Caco-2 (cell line): Measurements from ENCODE around the gene BACE1-AS. TPM values are rescaled to one million over a fixed set of nuclear protein-coding genes. Genes with fewer than 3 reads are reported as not detected.

Experiments
- BruUV-seq: library from RNA; stranded (reverse); fragments of 400-500 nt; replicated peaks from 2 replicates; lab custom pipeline; 2021; lab: Mats Ljungman, UMichigan
- CTCF ChIA-PET: fragments of 300-600 bp; sonication (Branson Sonifier 250); formaldehyde crosslinking; loops from one replicate; lab custom pipeline; 2022; ENCODE audit warnings: antibody characterized with exemption; lab: Charles Lee
- POLR2A ChIA-PET: fragments of 300-600 bp; sonication (Branson Sonifier 250); formaldehyde crosslinking; loops from one replicate; lab custom pipeline; 2022; ENCODE audit warnings: antibody characterized with exemption; lab: Charles Lee
- DNase-seq, 2 experiments: peaks; one replicate each; pipeline versions ENCODE4 v3.0.0 to v3.0.0-alpha.2; 2020 to 2022
- H3K27me3 ChIP-seq: replicated peaks from 2 replicates; pipeline ENCODE4 v1.6.0; 2011; ENCODE audit warnings: low read length; ENCODE audit not compliant: control insufficient read depth, insufficient read depth
- H3K36me3 ChIP-seq: 2 replicates; pipeline ENCODE4 v1.5.1; 2011; ENCODE audit warnings: low read length; ENCODE audit not compliant: control insufficient read depth, insufficient read depth
- H3K4me1 ChIP-seq: fragments of 250-450 bp; sonication (Bioruptor Pico); 2 replicates; pipeline ENCODE4 v1.5.1; 2020; ENCODE audit warnings: mild to moderate bottlenecking
- H3K4me3 ChIP-seq: 2 replicates; pipeline ENCODE4 v1.5.1; 2011; ENCODE audit warnings: low read depth, mild to moderate bottlenecking, control low read depth, low read length
- H3K9me3 ChIP-seq: fragments of 250-450 bp; sonication (Bioruptor Pico); 2 replicates; pipeline ENCODE4 v1.5.1; 2020; ENCODE audit warnings: mild to moderate bottlenecking, moderate library complexity
- H3K27ac Mint-ChIP-seq: one replicate; pipeline ENCODE4 v1.8.0; 2022; ENCODE audit warnings: mixed read lengths; ENCODE audit not compliant: unreplicated experiment
- H3K27me3 Mint-ChIP-seq: one replicate; pipeline ENCODE4 v1.8.0; 2022; ENCODE audit warnings: mixed read lengths; ENCODE audit not compliant: insufficient read depth, unreplicated experiment
- H3K36me3 Mint-ChIP-seq: one replicate; pipeline ENCODE4 v1.8.0; 2022; ENCODE audit warnings: mild to moderate bottlenecking, mixed read lengths; ENCODE audit not compliant: insufficient read depth, unreplicated experiment
- H3K4me1 Mint-ChIP-seq: one replicate; pipeline ENCODE4 v1.8.0; 2022; ENCODE audit warnings: low read depth, mixed read lengths; ENCODE audit not compliant: unreplicated experiment
- H3K4me3 Mint-ChIP-seq: one replicate; pipeline ENCODE4 v1.8.0; 2022; ENCODE audit warnings: mild to moderate bottlenecking, moderate library complexity, mixed read lengths; ENCODE audit not compliant: unreplicated experiment
- H3K9me3 Mint-ChIP-seq: one replicate; pipeline ENCODE4 v1.8.0; 2022; ENCODE audit warnings: mixed read lengths; ENCODE audit not compliant: unreplicated experiment
- CTCF ChIP-seq, 2 experiments: fragments of 200-600 bp in 1 of 2; IDR thresholded peaks; 1 replicate in 1 of 2; 2 replicates in 1 of 2; pipeline versions ENCODE4 v1.5.1 to v1.8.0; 2011 to 2022; ENCODE audit warnings: antibody characterized with exemption in 1 of 2, control low read depth in 1 of 2, inconsistent platforms in 1 of 2, low read depth in 1 of 2, low read length in 1 of 2, mild to moderate bottlenecking in 1 of 2, moderate library complexity in 1 of 2; ENCODE audit not compliant: insufficient read depth in 1 of 2, severe bottlenecking in 1 of 2, unreplicated experiment in 1 of 2
- intact Hi-C: fragments of 100-400 bp; cut with micrococcal nuclease; formaldehyde crosslinking; loops from one replicate; pipeline ENCODE4 v1.10.0; 2022; ENCODE audit not compliant: unreplicated experiment
- total RNA-seq: library from RNA; stranded (reverse); gene quantifications from 2 replicates; pipeline ENCODE4 v1.2.3, GENCODE V29; 2022

The BACE1-AS gene
- total RNA-seq, 1 experiment from 2014 or later = 18.8 TPM

- Mint-ChIP-seq H3K9me3 (no peaks in the 10 kb centered on the region), H3K36me3 (peaks cover under 1% of the 10 kb centered on the region), H3K4me1 (peaks cover 4% of the 10 kb centered on the region), H3K27ac (no peak overlapping the region), H3K27me3 (no peaks in the 10 kb centered on the region), H3K4me3 (no peak overlapping the region)
- Histone ChIP-seq H3K4me3 (no peak overlapping the region), H3K36me3 (no peaks in the 10 kb centered on the region), H3K27me3 (no peaks in the 10 kb centered on the region), H3K4me1 (no peaks in the 10 kb centered on the region), H3K9me3 (no peaks in the 10 kb centered on the region)
- CTCF ChIA-PET = no interaction called here
- intact Hi-C loops = no loop called here
- BruUV-seq = no TSS peak
- POLR2A ChIA-PET = no interaction called here
- DNase-seq = no peak
- no peak for TF ChIP-seq CTCF (IDR thresholded peaks at IDR 0.05; ENCODE audit: insufficient read depth in 1 of 2, low read depth in 1 of 2, low read length in 1 of 2, severe bottlenecking in 1 of 2, unreplicated experiment in 1 of 2)
These were observed 43.8 kb downstream of the BACE1-AS start for GRCh38 chr11:117334896-117335295.

- no peak for DNase-seq
- Mint-ChIP-seq H3K9me3 (no peaks in the 10 kb centered on the region), H3K4me3 (no peak overlapping the region), H3K36me3 (peaks cover 6% of the 10 kb centered on the region), H3K27me3 (no peaks in the 10 kb centered on the region), H3K4me1 (no peaks in the 10 kb centered on the region), H3K27ac (no peak overlapping the region)
- Histone ChIP-seq H3K4me3 (no peak overlapping the region), H3K36me3 (no peaks in the 10 kb centered on the region), H3K4me1 (no peaks in the 10 kb centered on the region), H3K27me3 (no peaks in the 10 kb centered on the region), H3K9me3 (no peaks in the 10 kb centered on the region)
- ChIA-PET CTCF (interaction anchor here (0.6 to 0.7 kb wide), 2 partner anchors 25 to 144 kb away, joined by 3 to 4 read pairs; no protein-coding TSS in a partner anchor), POLR2A (interaction anchor here (0.6 to 0.7 kb wide), 2 partner anchors 8 to 9 kb away, joined by 7 to 13 read pairs; partner anchors contain the start of gene CEP164)
- intact Hi-C loops = no loop called here
- BruUV-seq = no TSS peak
- no peak for TF ChIP-seq CTCF (IDR thresholded peaks at IDR 0.05; ENCODE audit: insufficient read depth in 1 of 2, low read depth in 1 of 2, low read length in 1 of 2, severe bottlenecking in 1 of 2, unreplicated experiment in 1 of 2)
These were observed 44.3 kb downstream of the BACE1-AS start for GRCh38 chr11:117335399-117335798.

GRCh38 chr11:117337076-117337475 is 45.9 kb downstream of the BACE1-AS start:
- ChIA-PET CTCF (no interaction called here), POLR2A (interaction anchor here (0.7 kb wide), 1 partner anchor 75 kb away, joined by 4 read pairs; no protein-coding TSS in a partner anchor)
- no peaks in the 10 kb centered on the region for H3K9me3 Mint-ChIP-seq
- no peaks in the 10 kb centered on the region for H3K4me1 ChIP-seq
- no peaks in the 10 kb centered on the region for H3K9me3 ChIP-seq
- no peak overlapping the region for H3K27ac Mint-ChIP-seq
- intact Hi-C loops = no loop called here
- H3K36me3 Mint-ChIP-seq = peaks cover 8% of the 10 kb centered on the region
- BruUV-seq = no TSS peak
- H3K36me3 ChIP-seq = no peaks in the 10 kb centered on the region
- H3K4me1 Mint-ChIP-seq = no peaks in the 10 kb centered on the region
- no peak for TF ChIP-seq CTCF (IDR thresholded peaks at IDR 0.05; ENCODE audit: insufficient read depth in 1 of 2, low read depth in 1 of 2, low read length in 1 of 2, severe bottlenecking in 1 of 2, unreplicated experiment in 1 of 2)
- H3K27me3 Mint-ChIP-seq = no peaks in the 10 kb centered on the region
- DNase-seq = no peak
- H3K4me3 Mint-ChIP-seq = no peak overlapping the region
- no peak overlapping the region for H3K4me3 ChIP-seq
- no peaks in the 10 kb centered on the region for H3K27me3 ChIP-seq

Other genes with a start within 250 kb of the BACE1-AS start
- gene SIK3, start 192.9 kb upstream of the BACE1-AS start, total RNA-seq = 65.7 and 69.4 TPM in 2 replicates
- 167 and 168 TPM in 2 replicates for gene PAFAH1B2, start 147.1 kb upstream of the BACE1-AS start, total RNA-seq
- 57.2 and 61.7 TPM in 2 replicates for gene SIDT2, start 112.6 kb upstream of the BACE1-AS start, total RNA-seq
- 303 and 588 TPM in 2 replicates for gene TAGLN, start 92.0 kb upstream of the BACE1-AS start, total RNA-seq
- 120 and 132 TPM in 2 replicates for gene PCSK7, start 59.3 kb upstream of the BACE1-AS start, total RNA-seq
- gene RNF214, start 58.7 kb upstream of the BACE1-AS start, total RNA-seq = 51.2 and 55.8 TPM in 2 replicates
- gene BACE1, start 24.9 kb downstream of the BACE1-AS start, total RNA-seq = 11.0 and 11.2 TPM in 2 replicates
- gene CEP164, start 36.5 kb downstream of the BACE1-AS start, total RNA-seq = 48.9 and 50.0 TPM in 2 replicates